ENCODE data around the gene DNAI1. TPM values are rescaled to one million over a fixed set of nuclear protein-coding genes. Genes with fewer than 3 reads are reported as not detected.

The DNAI1 gene
- total and polyA plus RNA-seq, 2 of the 4 experiments (the other 2 are of a cell fraction): not detected

DNA sequence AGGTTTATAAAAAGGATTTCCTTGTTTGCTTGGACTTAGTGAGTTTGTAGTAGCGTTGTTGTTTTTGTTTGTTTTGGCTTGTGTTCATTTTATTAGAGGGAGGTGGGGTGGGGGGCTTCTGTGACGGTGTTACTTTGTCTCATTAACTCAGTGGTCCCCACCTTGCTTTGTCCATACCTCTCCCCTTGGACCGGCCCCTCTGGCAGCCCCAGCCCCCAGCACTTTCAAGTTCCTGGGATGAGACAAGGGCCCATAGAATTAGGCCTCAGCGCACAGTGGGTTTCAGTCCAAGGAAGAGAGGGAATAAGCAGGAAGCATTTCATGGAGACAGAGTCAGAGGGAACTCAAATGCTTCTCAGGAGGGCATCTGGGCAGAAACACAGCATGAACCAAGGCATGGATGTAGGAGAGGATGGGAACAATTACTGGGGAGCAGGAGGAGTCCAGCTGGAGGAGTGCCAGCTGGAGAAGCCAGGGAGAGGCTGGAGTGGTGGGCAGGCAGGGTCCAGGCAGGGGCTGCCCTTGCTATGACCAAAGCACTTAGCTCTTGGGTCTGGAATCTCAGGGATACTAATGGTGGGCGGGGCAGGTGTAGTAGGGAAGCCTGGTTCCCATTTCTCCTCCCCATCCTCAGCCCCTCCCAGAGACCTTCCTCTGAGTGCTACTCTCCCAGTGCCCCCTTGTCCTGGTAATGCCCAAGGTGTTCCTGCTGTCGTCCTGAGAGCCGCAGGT is 87.7 kb downstream of the DNAI1 start:
- no peaks in the 10 kb centered on the region for H3K36me3 ChIP-seq (ENCODE audit: control insufficient read depth, insufficient read depth, low read length)
- peak overlapping the region; percentile 68 for H2AFZ ChIP-seq (replicated peaks; ENCODE audit: low read length, poor library complexity)
- intact Hi-C loops (cut with micrococcal nuclease): loop anchor here (2.0 to 5.0 kb wide), 2 partner anchors 109 to 214 kb away; no protein-coding TSS in a partner anchor
- POLR2A ChIA-PET (ENCODE audit: unreplicated experiment): no interaction called here
- WGBS, 2 experiments (ENCODE audit: extremely low coverage in 2 of 2, insufficient read length in 1 of 2): 20% methylated on average over 1 of the region's 7 CpGs; no CpG with 5 or more reads in 1 of the 2 experiments
- no peak overlapping the region for H4K8ac ChIP-seq (ENCODE audit: low read depth in 2 of 2, low read length in 2 of 2)
- H2BK120ac ChIP-seq (ENCODE audit: low read depth, low read length): no peak overlapping the region
- ATAC-seq (ENCODE audit: low read depth): no peak
- CTCF ChIA-PET: interaction anchor here (0.8 to 2.6 kb wide), 2 partner anchors 34 to 46 kb away, joined by 3 to 35 read pairs; no protein-coding TSS in a partner anchor
- no peak overlapping the region for H2BK20ac ChIP-seq (ENCODE audit: low read depth, low read length)
- no peak overlapping the region for H3K9ac ChIP-seq (ENCODE audit: low read depth, low read length)
- H3K4me2 ChIP-seq (ENCODE audit: low read depth, low read length): no peak overlapping the region
- H3K4ac ChIP-seq (ENCODE audit: low read depth, low read length): no peak overlapping the region
- H2AK5ac ChIP-seq (ENCODE audit: low read depth, low read length): no peak overlapping the region
- no peak overlapping the region for H3K23ac ChIP-seq (ENCODE audit: low read depth, low read length)
- H4K20me1 ChIP-seq (ENCODE audit: insufficient read depth, low read length): no peaks in the 10 kb centered on the region
- no peak for DNase-seq
- H3K14ac ChIP-seq (replicated peaks; ENCODE audit: low read depth, low read length): no peak overlapping the region
- no TSS peak for BruUV-seq (replicated peaks)
- H3K4me1 ChIP-seq (ENCODE audit: control insufficient read depth, insufficient read depth, low read length): no peaks in the 10 kb centered on the region
- no peak overlapping the region for H3K27ac ChIP-seq (ENCODE audit: insufficient read depth, low read length)
- H3K9me1 ChIP-seq (ENCODE audit: insufficient read depth, low read length): peaks cover 3% of the 10 kb centered on the region; the same call in 1 of the 2 replicates
- no peak overlapping the region for H2BK15ac ChIP-seq (ENCODE audit: low read depth, low read length)
- no peak overlapping the region for H3K18ac ChIP-seq (ENCODE audit: low read depth, low read length)
- dilution Hi-C loops (cut with HindIII; ENCODE audit: low sequenced_read_pairs, unreplicated experiment): no loop called here
- H3K56ac ChIP-seq (ENCODE audit: extremely low read depth, insufficient read depth, low read length): no peak overlapping the region
- in situ Hi-C loops (cut with MboI; ENCODE audit: low sequenced_read_pairs): no loop called here
- no peak overlapping the region for H4K91ac ChIP-seq (ENCODE audit: insufficient read depth, low read depth, low read length)
- no peak overlapping the region for H2BK5ac ChIP-seq (ENCODE audit: low read depth, low read length, poor library complexity, severe bottlenecking)
- H3K27me3 ChIP-seq (ENCODE audit: control insufficient read depth, insufficient read depth, low read length): peaks cover 26% of the 10 kb centered on the region; the same call in 1 of the 2 replicates
- no peaks in the 10 kb centered on the region for H3K9me3 ChIP-seq (ENCODE audit: control insufficient read depth, insufficient read depth, low read length)
- TF ChIP-seq USF2 (IDR thresholded peaks at IDR 0.05; ENCODE audit: low read depth, low read length): no peak
- TF ChIP-seq FOS (IDR thresholded peaks at IDR 0.05; ENCODE audit: low read depth, low read length): no peak
- no peak for TF ChIP-seq MXI1 (IDR thresholded peaks at IDR 0.05; ENCODE audit: borderline replicate concordance, low read depth, low read length)
- TF ChIP-seq CHD1 (IDR thresholded peaks at IDR 0.05; ENCODE audit: low read depth, low read length): no peak
- no peak for TF ChIP-seq RCOR1 (IDR thresholded peaks at IDR 0.05; ENCODE audit: insufficient replicate concordance, low read length)
- TF ChIP-seq CEBPB (IDR thresholded peaks at IDR 0.05; ENCODE audit: low read depth, low read length): no peak
- no peak for TF ChIP-seq ELK1 (IDR thresholded peaks at IDR 0.05; ENCODE audit: borderline replicate concordance, low read depth, low read length)
- H3K4me3 ChIP-seq (ENCODE audit: insufficient read depth, low read depth, low read length): no peak overlapping the region
- no peak overlapping the region for H2AK9ac ChIP-seq (replicated peaks; ENCODE audit: low read depth, low read length, poor library complexity)
- no peak overlapping the region for H4K5ac ChIP-seq (ENCODE audit: low read depth, low read length)
- H3K79me1 ChIP-seq (ENCODE audit: low read depth in 1 of 2, low read length in 2 of 2): no peaks in the 10 kb centered on the region

Measured in IMR-90 (cell line).